Measurements from ENCODE around the gene FGD4.
"Not testable (repeated sequence)": the region's sequence is repeated elsewhere in the genome, so short reads cannot be mapped to it uniquely, and the experiment has no call there.

The FGD4 gene

GRCh38 chr12:32503730-32504129 is 104.4 kb downstream of the FGD4 start:
- TF ChIP-seq CTCF (IDR thresholded peaks at IDR 0.05; ENCODE audit: low read depth, low read length): no peak
- H3K27me3 ChIP-seq (ENCODE audit: insufficient read depth, low read depth, severe bottlenecking): no peaks in the 10 kb centered on the region
- H3K4me3 ChIP-seq (ENCODE audit: low read depth, low read length): no peak overlapping the region
- no peaks in the 10 kb centered on the region for H3K9me3 ChIP-seq (ENCODE audit: severe bottlenecking)
- H3K27ac ChIP-seq: no peak overlapping the region
- DNase-seq: no peak
- H3K36me3 ChIP-seq: no peaks in the 10 kb centered on the region

GRCh38 chr12:32504591-32504990 is 105.2 kb downstream of the FGD4 start:
- TF ChIP-seq CTCF (IDR thresholded peaks at IDR 0.05; ENCODE audit: low read depth, low read length): no peak
- Histone ChIP-seq H3K27me3 (ENCODE audit: insufficient read depth, low read depth, severe bottlenecking) (no peaks in the 10 kb centered on the region), H3K36me3 (no peaks in the 10 kb centered on the region), H3K27ac (no peak overlapping the region), H3K9me3 (ENCODE audit: severe bottlenecking) (no peaks in the 10 kb centered on the region), H3K4me3 (ENCODE audit: low read depth, low read length) (no peak overlapping the region)
- DNase-seq: no peak

- no peaks in the 10 kb centered on the region for H3K36me3 ChIP-seq
- no peak for TF ChIP-seq CTCF (IDR thresholded peaks at IDR 0.05; ENCODE audit: low read depth, low read length)
Observed at GRCh38 chr12:32505067-32505945, 105.9 kb downstream of the FGD4 start.

GRCh38 chr12:32507096-32507941 is 108.0 kb downstream of the FGD4 start:
- H3K27ac ChIP-seq; H3K36me3 ChIP-seq; H3K27me3 ChIP-seq (ENCODE audit: insufficient read depth, low read depth, severe bottlenecking); H3K4me3 ChIP-seq (ENCODE audit: low read depth, low read length); DNase-seq; H3K9me3 ChIP-seq (ENCODE audit: severe bottlenecking): not testable (repeated sequence)

More at GRCh38 chr12:32505067-32505945, 105.9 kb downstream of the FGD4 start:
- DNase-seq: no peak
- no peak overlapping the region for H3K4me3 ChIP-seq (ENCODE audit: low read depth, low read length)
- H3K27me3 ChIP-seq (ENCODE audit: insufficient read depth, low read depth, severe bottlenecking): no peaks in the 10 kb centered on the region
- H3K27ac ChIP-seq: no peak overlapping the region
- no peaks in the 10 kb centered on the region for H3K9me3 ChIP-seq (ENCODE audit: severe bottlenecking)

- H3K9me3 ChIP-seq (ENCODE audit: severe bottlenecking): no peaks in the 10 kb centered on the region
- H3K36me3 ChIP-seq: no peaks in the 10 kb centered on the region
- H3K27me3 ChIP-seq (ENCODE audit: insufficient read depth, low read depth, severe bottlenecking): no peaks in the 10 kb centered on the region
- no peak for DNase-seq
- no peak overlapping the region for H3K27ac ChIP-seq
- no peak for TF ChIP-seq CTCF (IDR thresholded peaks at IDR 0.05; ENCODE audit: low read depth, low read length)
- H3K4me3 ChIP-seq (ENCODE audit: low read depth, low read length): no peak overlapping the region
Observed at GRCh38 chr12:32507942-32508320, 108.6 kb downstream of the FGD4 start.

GRCh38 chr12:32508626-32509025 is 109.3 kb downstream of the FGD4 start:
- Histone ChIP-seq H3K9me3 (ENCODE audit: severe bottlenecking) (no peaks in the 10 kb centered on the region), H3K27me3 (ENCODE audit: insufficient read depth, low read depth, severe bottlenecking) (no peaks in the 10 kb centered on the region), H3K4me3 (ENCODE audit: low read depth, low read length) (no peak overlapping the region), H3K27ac (no peak overlapping the region), H3K36me3 (no peaks in the 10 kb centered on the region)
- DNase-seq: no peak
- no peak for TF ChIP-seq CTCF (IDR thresholded peaks at IDR 0.05; ENCODE audit: low read depth, low read length)
